ENCODE data around the gene LRP1. TPM values are rescaled to one million over a fixed set of nuclear protein-coding genes. Genes with fewer than 3 reads are reported as not detected.

LRP1 gene
- total RNA-seq, 2 donors from 2014 or later, result 107 to 123 TPM

GRCh38 chr12:57089271-57090245 lies 38.7 kb upstream of the LRP1 start:
- intact Hi-C loops (cut with DNase I), result no loop called here
- Histone ChIP-seq H3K9ac (ENCODE audit: low read depth in 2 of 2, low read length in 2 of 2) (peak overlapping the region; percentile 58 to 81), H3K9me3 (no peaks in the 10 kb centered on the region), H3K4me3 (peak overlapping the region; percentile 78), H3K4me1 (peaks cover 4% of the 10 kb centered on the region), H3K27ac (peak overlapping the region; percentile 96), H3K36me3 (no peaks in the 10 kb centered on the region), H3K27me3 (no peaks in the 10 kb centered on the region)
- DNase-seq, result peak; percentile 72
- TF ChIP-seq, protein P1, sequence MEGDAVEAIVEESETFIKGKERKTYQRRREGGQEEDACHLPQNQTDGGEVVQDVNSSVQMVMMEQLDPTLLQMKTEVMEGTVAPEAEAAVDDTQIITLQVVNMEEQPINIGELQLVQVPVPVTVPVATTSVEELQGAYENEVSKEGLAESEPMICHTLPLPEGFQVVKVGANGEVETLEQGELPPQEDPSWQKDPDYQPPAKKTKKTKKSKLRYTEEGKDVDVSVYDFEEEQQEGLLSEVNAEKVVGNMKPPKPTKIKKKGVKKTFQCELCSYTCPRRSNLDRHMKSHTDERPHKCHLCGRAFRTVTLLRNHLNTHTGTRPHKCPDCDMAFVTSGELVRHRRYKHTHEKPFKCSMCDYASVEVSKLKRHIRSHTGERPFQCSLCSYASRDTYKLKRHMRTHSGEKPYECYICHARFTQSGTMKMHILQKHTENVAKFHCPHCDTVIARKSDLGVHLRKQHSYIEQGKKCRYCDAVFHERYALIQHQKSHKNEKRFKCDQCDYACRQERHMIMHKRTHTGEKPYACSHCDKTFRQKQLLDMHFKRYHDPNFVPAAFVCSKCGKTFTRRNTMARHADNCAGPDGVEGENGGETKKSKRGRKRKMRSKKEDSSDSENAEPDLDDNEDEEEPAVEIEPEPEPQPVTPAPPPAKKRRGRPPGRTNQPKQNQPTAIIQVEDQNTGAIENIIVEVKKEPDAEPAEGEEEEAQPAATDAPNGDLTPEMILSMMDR (IDR thresholded peaks at IDR 0.05), result no peak

- peak overlapping the region; percentile 30 to 40 for H3K9ac ChIP-seq (ENCODE audit: low read depth in 2 of 2, low read length in 2 of 2)
- H3K4me1 ChIP-seq, result peaks cover 4% of the 10 kb centered on the region
- no peaks in the 10 kb centered on the region for H3K36me3 ChIP-seq
- intact Hi-C loops (cut with DNase I), result no loop called here
- H3K9me3 ChIP-seq, result no peaks in the 10 kb centered on the region
- TF ChIP-seq, protein P1 (IDR thresholded peaks at IDR 0.05), result no peak
- no peaks in the 10 kb centered on the region for H3K27me3 ChIP-seq
- H3K27ac ChIP-seq, result peak overlapping the region; percentile 96
- DNase-seq, result no peak
- peak overlapping the region; percentile 78 for H3K4me3 ChIP-seq
Measured at GRCh38 chr12:57090490-57090889, 37.8 kb upstream of the LRP1 start.

DNA sequence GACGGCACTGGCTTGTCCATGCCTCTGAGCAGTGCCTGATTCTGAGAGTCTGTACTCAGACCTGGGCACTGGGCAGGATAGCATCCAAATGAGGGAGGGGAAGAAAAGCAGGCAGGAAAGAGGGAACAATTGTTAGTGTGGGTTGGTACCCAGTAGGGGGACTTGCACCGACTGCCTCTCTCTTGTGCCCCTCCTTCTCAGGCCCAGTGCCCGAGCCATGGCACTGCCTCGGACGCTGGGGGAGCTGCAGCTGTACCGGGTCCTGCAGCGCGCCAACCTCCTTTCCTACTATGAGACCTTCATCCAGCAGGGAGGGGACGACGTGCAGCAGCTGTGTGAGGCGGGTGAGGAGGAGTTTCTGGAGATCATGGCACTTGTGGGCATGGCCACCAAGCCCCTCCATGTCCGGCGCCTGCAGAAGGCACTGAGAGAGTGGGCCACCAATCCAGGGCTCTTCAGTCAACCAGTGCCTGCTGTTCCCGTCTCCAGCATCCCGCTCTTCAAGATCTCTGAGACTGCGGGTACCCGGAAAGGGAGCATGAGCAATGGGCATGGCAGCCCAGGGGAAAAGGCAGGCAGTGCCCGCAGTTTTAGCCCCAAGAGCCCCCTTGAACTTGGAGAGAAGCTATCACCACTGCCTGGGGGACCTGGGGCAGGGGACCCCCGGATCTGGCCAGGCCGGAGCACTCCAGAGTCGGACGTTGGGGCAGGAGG lies 37.2 kb upstream of the LRP1 start:
- intact Hi-C loops (cut with DNase I), result no loop called here
- Histone ChIP-seq H3K4me1 (peaks cover 4% of the 10 kb centered on the region), H3K27ac (peak overlapping the region; percentile 96), H3K36me3 (no peaks in the 10 kb centered on the region), H3K9me3 (no peaks in the 10 kb centered on the region), H3K9ac (ENCODE audit: low read depth in 2 of 2, low read length in 2 of 2) (peak overlapping the region; percentile 30 to 40), H3K4me3 (peak overlapping the region; percentile 78), H3K27me3 (no peaks in the 10 kb centered on the region)
- no peak for DNase-seq
- TF ChIP-seq, protein P1 (IDR thresholded peaks at IDR 0.05), result no peak

- H3K27ac ChIP-seq, result no peak overlapping the region
- TF ChIP-seq, protein P1 (IDR thresholded peaks at IDR 0.05), result no peak
- no peaks in the 10 kb centered on the region for H3K9me3 ChIP-seq
- H3K4me1 ChIP-seq, result peaks cover 4% of the 10 kb centered on the region
- no peak overlapping the region for H3K9ac ChIP-seq (ENCODE audit: low read depth in 2 of 2, low read length in 2 of 2)
- H3K27me3 ChIP-seq, result no peaks in the 10 kb centered on the region
- no peak for DNase-seq
- no peak overlapping the region for H3K4me3 ChIP-seq
- intact Hi-C loops (cut with DNase I), result no loop called here
- no peaks in the 10 kb centered on the region for H3K36me3 ChIP-seq
Measured at GRCh38 chr12:57091638-57092528, 36.4 kb upstream of the LRP1 start.

GRCh38 chr12:57092529-57092862 lies 35.8 kb upstream of the LRP1 start:
- H3K27me3 ChIP-seq, result no peaks in the 10 kb centered on the region
- no peak for DNase-seq
- H3K9ac ChIP-seq (ENCODE audit: low read depth in 2 of 2, low read length in 2 of 2), result no peak overlapping the region
- H3K36me3 ChIP-seq, result no peaks in the 10 kb centered on the region
- H3K9me3 ChIP-seq, result no peaks in the 10 kb centered on the region
- no peak overlapping the region for H3K27ac ChIP-seq
- H3K4me3 ChIP-seq, result no peak overlapping the region
- TF ChIP-seq, protein P1 (IDR thresholded peaks at IDR 0.05), result no peak
- intact Hi-C loops (cut with DNase I), result no loop called here
- H3K4me1 ChIP-seq, result peaks cover 4% of the 10 kb centered on the region
